Choroid plexus epithelial cell (primary cell): ENCODE measurements around the gene NEK3.
"Not testable (repeated sequence)": the region's sequence is repeated elsewhere in the genome, so short reads cannot be mapped to it uniquely, and the experiment has no call there.

ENCODE experiments used
- DNase-seq: peaks from one replicate; pipeline ENCODE4 v3.0.0-alpha.2; 2010; ENCODE audit warnings: low read depth
- H3K4me3 ChIP-seq: 2 replicates; pipeline ENCODE4 v1.5.1; 2011; ENCODE audit warnings: low read depth, mild to moderate bottlenecking, control low read depth, low read length, moderate library complexity
- CTCF ChIP-seq: conservative IDR thresholded peaks from 2 replicates; pipeline ENCODE4 v1.5.1; 2011; ENCODE audit warnings: low read depth, mild to moderate bottlenecking, control low read depth, inconsistent platforms, low read length, moderate library complexity

Gene NEK3

GRCh38 chr13:52097197-52097596 is 62.2 kb downstream of the NEK3 start:
- no peak overlapping the region for H3K4me3 ChIP-seq
- TF ChIP-seq CTCF: no peak
- DNase-seq: no peak

GRCh38 chr13:52096748-52097147 is 62.6 kb downstream of the NEK3 start:
- TF ChIP-seq CTCF: no peak
- no peak overlapping the region for H3K4me3 ChIP-seq
- DNase-seq: no peak

- TF ChIP-seq CTCF: no peak
- no peak for DNase-seq
Observed at GRCh38 chr13:52096062-52096461, 63.3 kb downstream of the NEK3 start.

GRCh38 chr13:52092087-52092486 is 67.3 kb downstream of the NEK3 start:
- no peak overlapping the region for H3K4me3 ChIP-seq
- no peak for TF ChIP-seq CTCF
- no peak for DNase-seq

More at GRCh38 chr13:52096062-52096461, 63.3 kb downstream of the NEK3 start:
- no peak overlapping the region for H3K4me3 ChIP-seq

GRCh38 chr13:52091473-52091872 is 67.9 kb downstream of the NEK3 start:
- no peak for DNase-seq
- no peak overlapping the region for H3K4me3 ChIP-seq
- no peak for TF ChIP-seq CTCF

- H3K4me3 ChIP-seq: no peak overlapping the region
- DNase-seq: peak; percentile 71
- TF ChIP-seq CTCF: no peak
Observed at GRCh38 chr13:52085421-52085820, 74.0 kb downstream of the NEK3 start.

- not testable (repeated sequence) for H3K4me3 ChIP-seq, DNase-seq
Observed at GRCh38 chr13:52084981-52085380, 74.4 kb downstream of the NEK3 start.
